CD4-positive, alpha-beta T cell (primary cell): ENCODE data around the gene UNC13B. TPM values are rescaled to one million over a fixed set of nuclear protein-coding genes. Genes with fewer than 3 reads are reported as not detected.

Source experiments
- ATAC-seq: fragments of 200-7000 bp; cut with Tn5 transposase; one replicate; pipeline ENCODE4 v1.10.0; 2022; ENCODE audit warnings: mild to moderate bottlenecking; ENCODE audit not compliant: poor library complexity
- CTCF ChIA-PET: fragments of 350-600 bp; sonication (Branson Sonifier 250); formaldehyde crosslinking; loops from one replicate; lab custom pipeline; 2021; ENCODE audit warnings: antibody characterized with exemption, inconsistent platforms; lab: Charles Lee
- POLR2A ChIA-PET: fragments of 350-600 bp; sonication (Branson Sonifier 250); formaldehyde crosslinking; loops from one replicate; lab custom pipeline; 2021; ENCODE audit warnings: antibody characterized with exemption, inconsistent platforms; lab: Charles Lee
- DNase-seq, 14 experiments: peaks; one replicate each; pipeline ENCODE4 v3.0.0-alpha.2; 2013 to 2020; ENCODE audit warnings: mixed read lengths in 2 of 14
- H3K27ac ChIP-seq, 2 donors: one replicate each; pipeline versions ENCODE4 v1.5.1 to v1.7.0; 2013; ENCODE audit warnings: low read length in 2 of 2, low read depth in 1 of 2, mild to moderate bottlenecking in 1 of 2
- H3K27me3 ChIP-seq, 2 experiments: 1 replicate in 1 of 2; 2 replicates in 1 of 2; pipeline versions ENCODE4 v1.6.1 to v1.7.0; 2013; ENCODE audit warnings: low read length in 2 of 2, control low read depth in 1 of 2, mild to moderate bottlenecking in 1 of 2, moderate library complexity in 1 of 2; ENCODE audit not compliant: insufficient read depth in 2 of 2, control insufficient read depth in 1 of 2
- H3K36me3 ChIP-seq: one replicate; pipeline ENCODE4 v1.6.1; 2013; ENCODE audit warnings: low read length, control low read depth; ENCODE audit not compliant: insufficient read depth
- H3K4me1 ChIP-seq: one replicate; pipeline ENCODE4 v1.6.1; 2013; ENCODE audit warnings: low read length, control low read depth; ENCODE audit not compliant: insufficient read depth
- H3K4me3 ChIP-seq: one replicate; pipeline ENCODE4 v1.5.1; 2013; ENCODE audit warnings: mild to moderate bottlenecking, low read length, moderate library complexity
- H3K9me3 ChIP-seq, 2 experiments: 1 replicate in 1 of 2; 2 replicates in 1 of 2; pipeline versions ENCODE4 v1.6.1 to v1.7.0; 2013; ENCODE audit warnings: low read length in 2 of 2, mild to moderate bottlenecking in 2 of 2, control low read depth in 1 of 2, moderate library complexity in 1 of 2; ENCODE audit not compliant: control insufficient read depth in 1 of 2, insufficient read depth in 1 of 2
- H3K27ac Mint-ChIP-seq: one replicate; pipeline ENCODE4 v1.8.0; 2020; ENCODE audit warnings: mixed read lengths
- H3K27me3 Mint-ChIP-seq: one replicate; pipeline ENCODE4 v1.8.0; 2021; ENCODE audit warnings: mixed read lengths
- H3K36me3 Mint-ChIP-seq: one replicate; pipeline ENCODE4 v1.8.0; 2021; ENCODE audit warnings: low read depth, mixed read lengths
- H3K4me1 Mint-ChIP-seq: one replicate; pipeline ENCODE4 v1.8.0; 2021; ENCODE audit warnings: low read depth, mixed read lengths
- H3K4me3 Mint-ChIP-seq: one replicate; pipeline ENCODE4 v1.8.0; 2020; ENCODE audit warnings: mild to moderate bottlenecking, mixed read lengths
- H3K9me3 Mint-ChIP-seq: one replicate; pipeline ENCODE4 v1.8.0; 2020; ENCODE audit warnings: mixed read lengths
- intact Hi-C, 2 experiments: fragments of 100-400 bp; cut with DNase I in 1 of 2; cut with micrococcal nuclease in 1 of 2; formaldehyde crosslinking; loops; one replicate each; pipeline versions ENCODE4 v1.15.1 to v1.9.0; 2023 to 2025; cut with DNase I, micrococcal nuclease
- total RNA-seq, 174 experiments: library from RNA in 2 of 174; stranded (reverse) in 2 of 174; gene quantifications; one replicate each; pipeline ENCODE4 v1.2.3 and lab custom pipeline; 2021 to 2026
- TF ChIP-seq, protein P1 (sequence below): fragments of 200-600 bp; IDR thresholded peaks from one replicate; pipeline ENCODE4 v1.8.0; 2022; ENCODE audit warnings: antibody characterized with exemption, mild to moderate bottlenecking

UNC13B gene
- total RNA-seq, 2 experiments from 2014 or later, result 0.38 to 0.84 TPM

DNA sequence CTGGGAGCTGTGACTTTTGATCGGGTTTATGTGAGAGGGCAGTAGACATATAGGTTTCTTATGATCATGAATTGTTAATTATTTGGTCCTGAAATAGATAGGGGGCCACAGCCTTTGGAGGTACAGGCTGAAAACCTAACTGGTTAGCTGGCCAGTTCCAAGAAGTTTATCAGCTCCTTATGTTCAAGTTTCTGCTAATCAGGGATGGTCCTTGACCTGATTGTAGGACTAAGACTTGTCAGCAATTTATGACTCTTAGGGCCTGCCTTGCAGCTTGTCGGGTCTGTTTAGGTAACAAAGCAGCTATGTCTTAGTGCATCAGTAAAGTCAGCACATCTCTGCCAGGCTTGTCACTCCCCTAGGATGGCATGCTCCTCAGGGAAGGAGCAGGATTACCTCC lies 176.3 kb downstream of the UNC13B start:
- no peak for DNase-seq
- ATAC-seq, result no peak
- no peaks in the 10 kb centered on the region for H3K9me3 ChIP-seq
- intact Hi-C loops, result no loop called here
- POLR2A ChIA-PET, result no interaction called here
- Mint-ChIP-seq H3K27ac (no peak overlapping the region), H3K9me3 (no peaks in the 10 kb centered on the region), H3K4me3 (no peak overlapping the region), H3K27me3 (peaks cover 5% of the 10 kb centered on the region), H3K36me3 (no peaks in the 10 kb centered on the region), H3K4me1 (no peaks in the 10 kb centered on the region)
- no peaks in the 10 kb centered on the region for H3K4me1 ChIP-seq
- TF ChIP-seq, protein P1, sequence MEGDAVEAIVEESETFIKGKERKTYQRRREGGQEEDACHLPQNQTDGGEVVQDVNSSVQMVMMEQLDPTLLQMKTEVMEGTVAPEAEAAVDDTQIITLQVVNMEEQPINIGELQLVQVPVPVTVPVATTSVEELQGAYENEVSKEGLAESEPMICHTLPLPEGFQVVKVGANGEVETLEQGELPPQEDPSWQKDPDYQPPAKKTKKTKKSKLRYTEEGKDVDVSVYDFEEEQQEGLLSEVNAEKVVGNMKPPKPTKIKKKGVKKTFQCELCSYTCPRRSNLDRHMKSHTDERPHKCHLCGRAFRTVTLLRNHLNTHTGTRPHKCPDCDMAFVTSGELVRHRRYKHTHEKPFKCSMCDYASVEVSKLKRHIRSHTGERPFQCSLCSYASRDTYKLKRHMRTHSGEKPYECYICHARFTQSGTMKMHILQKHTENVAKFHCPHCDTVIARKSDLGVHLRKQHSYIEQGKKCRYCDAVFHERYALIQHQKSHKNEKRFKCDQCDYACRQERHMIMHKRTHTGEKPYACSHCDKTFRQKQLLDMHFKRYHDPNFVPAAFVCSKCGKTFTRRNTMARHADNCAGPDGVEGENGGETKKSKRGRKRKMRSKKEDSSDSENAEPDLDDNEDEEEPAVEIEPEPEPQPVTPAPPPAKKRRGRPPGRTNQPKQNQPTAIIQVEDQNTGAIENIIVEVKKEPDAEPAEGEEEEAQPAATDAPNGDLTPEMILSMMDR, result no peak
- no peaks in the 10 kb centered on the region for H3K27me3 ChIP-seq
- CTCF ChIA-PET, result no interaction called here
- no peaks in the 10 kb centered on the region for H3K36me3 ChIP-seq
- H3K4me3 ChIP-seq, result no peak overlapping the region
- no peak overlapping the region for H3K27ac ChIP-seq

DNA sequence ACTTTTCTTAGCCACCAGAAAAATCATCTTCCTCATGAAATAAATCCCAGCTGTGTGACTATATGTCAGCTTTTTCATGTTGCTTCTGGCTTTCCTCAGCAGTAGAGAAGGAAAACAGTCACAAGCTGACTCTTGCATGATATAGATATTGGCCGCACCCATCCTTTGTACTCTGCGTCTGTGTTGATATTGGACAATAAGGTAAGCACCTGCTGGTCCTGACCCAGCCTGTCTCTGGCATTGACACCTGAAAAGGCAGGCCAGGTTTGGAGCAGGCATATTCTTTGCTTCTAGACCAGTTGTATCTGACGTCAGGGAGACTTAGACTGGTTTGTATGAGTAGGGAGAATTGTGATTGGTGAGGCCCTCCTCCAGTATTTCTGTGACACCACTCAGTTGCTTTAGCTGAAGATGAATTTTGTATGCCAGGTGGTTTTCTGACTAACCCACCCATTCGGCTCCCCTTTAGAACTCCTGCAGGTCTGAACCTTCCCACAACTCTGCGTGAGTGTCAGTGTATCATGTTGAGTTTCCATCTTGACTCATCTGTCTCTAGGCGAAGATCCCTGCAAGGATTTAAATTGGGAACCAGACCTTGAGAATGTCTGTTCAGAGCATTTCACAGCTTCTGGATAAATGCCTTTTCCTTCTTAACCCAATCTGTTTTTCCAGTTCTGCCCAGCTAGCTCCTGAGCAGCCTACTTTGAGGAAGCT lies 176.9 kb downstream of the UNC13B start:
- Mint-ChIP-seq H3K27ac (no peak overlapping the region), H3K9me3 (no peaks in the 10 kb centered on the region), H3K27me3 (peaks cover 8% of the 10 kb centered on the region), H3K4me1 (no peaks in the 10 kb centered on the region), H3K36me3 (no peaks in the 10 kb centered on the region), H3K4me3 (no peak overlapping the region)
- ATAC-seq (no peak), DNase-seq (no peak)
- no peaks in the 10 kb centered on the region for H3K27me3 ChIP-seq
- no peak overlapping the region for H3K27ac ChIP-seq
- POLR2A ChIA-PET, result no interaction called here
- no peaks in the 10 kb centered on the region for H3K4me1 ChIP-seq
- H3K36me3 ChIP-seq, result no peaks in the 10 kb centered on the region
- TF ChIP-seq, protein P1, result no peak
- intact Hi-C loops, result no loop called here
- CTCF ChIA-PET, result no interaction called here
- no peaks in the 10 kb centered on the region for H3K9me3 ChIP-seq
- no peak overlapping the region for H3K4me3 ChIP-seq

DNA sequence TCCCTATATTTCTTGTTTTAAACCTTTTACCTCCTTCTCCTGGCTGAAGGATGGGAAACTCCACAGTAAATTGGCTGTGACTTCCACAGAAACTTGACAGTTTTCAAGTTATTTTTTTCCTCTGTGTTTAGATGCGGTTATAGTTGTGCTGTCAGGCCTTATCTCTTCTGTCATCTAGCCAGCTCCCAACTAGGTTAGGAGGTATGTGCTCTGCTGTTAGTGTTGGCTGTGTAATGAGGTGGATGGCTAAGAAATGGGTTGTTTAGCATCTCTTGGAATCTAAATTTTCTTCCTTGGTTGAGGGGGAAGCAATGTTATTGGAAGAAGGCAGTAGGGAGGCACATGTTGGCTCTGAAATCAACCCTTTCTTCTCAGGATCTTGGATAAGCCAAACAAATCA lies 178.2 kb downstream of the UNC13B start:
- H3K9me3 ChIP-seq, result no peaks in the 10 kb centered on the region
- POLR2A ChIA-PET, result no interaction called here
- H3K27ac Mint-ChIP-seq, result no peak overlapping the region

More for the DNA sequence above, 178.2 kb downstream of the UNC13B start:
- TF ChIP-seq, protein P1, result no peak
- Mint-ChIP-seq H3K4me3 (no peak overlapping the region), H3K36me3 (no peaks in the 10 kb centered on the region), H3K9me3 (no peaks in the 10 kb centered on the region), H3K27me3 (peaks cover 8% of the 10 kb centered on the region), H3K4me1 (no peaks in the 10 kb centered on the region)
- DNase-seq (no peak), ATAC-seq (no peak)
- no peak overlapping the region for H3K27ac ChIP-seq
- intact Hi-C loops, result no loop called here
- no peaks in the 10 kb centered on the region for H3K27me3 ChIP-seq
- CTCF ChIA-PET, result no interaction called here
- H3K36me3 ChIP-seq, result no peaks in the 10 kb centered on the region
- no peaks in the 10 kb centered on the region for H3K4me1 ChIP-seq
- H3K4me3 ChIP-seq, result no peak overlapping the region
